C4-2B (cell line): Measurements from ENCODE around the gene GLB1L3.

ENCODE experiments used
- H3K27ac ChIP-seq: fragments of 450-650 bp; 2 replicates; pipeline ENCODE4 v1.5.1; 2017
- CTCF ChIP-seq: fragments of 450-650 bp; conservative IDR thresholded peaks from 2 replicates; pipeline ENCODE4 v1.5.1; 2017; ENCODE audit warnings: mild to moderate bottlenecking
- ZFX ChIP-seq: fragments of 450-650 bp; IDR thresholded peaks from 2 replicates; pipeline ENCODE4 v1.6.1; 2017

The GLB1L3 gene

GRCh38 chr11:134270250-134270714, 5.9 kb upstream of the GLB1L3 start:
- H3K27ac ChIP-seq = no peak overlapping the region
- TF ChIP-seq CTCF (peak; percentile 35), ZFX (no peak)

- TF ChIP-seq CTCF = no peak
- TF ChIP-seq ZFX = no peak
- no peak overlapping the region for H3K27ac ChIP-seq
These were observed 4.2 kb upstream of the GLB1L3 start for GRCh38 chr11:134271978-134272377.

GRCh38 chr11:134272381-134273316, 3.5 kb upstream of the GLB1L3 start:
- no peak overlapping the region for H3K27ac ChIP-seq
- TF ChIP-seq CTCF = no peak
- no peak for TF ChIP-seq ZFX

GRCh38 chr11:134273317-134273712, 2.9 kb upstream of the GLB1L3 start:
- TF ChIP-seq CTCF (no peak), ZFX (no peak)
- H3K27ac ChIP-seq = no peak overlapping the region

- no peak overlapping the region for H3K27ac ChIP-seq
- TF ChIP-seq CTCF (no peak), ZFX (no peak)
These were observed 1.0 kb upstream of the GLB1L3 start for GRCh38 chr11:134275188-134275533.

- no peak for TF ChIP-seq CTCF
- TF ChIP-seq ZFX = no peak
- no peak overlapping the region for H3K27ac ChIP-seq
These were observed 410 bp downstream of the GLB1L3 start for GRCh38 chr11:134276396-134277182.
